ENCODE results near the gene FBXO42.

- TF ChIP-seq CTCF (IDR thresholded peaks at IDR 0.05; ENCODE audit: low read depth, low read length, missing input control) (no peak), MAX (IDR thresholded peaks at IDR 0.05) (no peak)
These were observed 136.2 kb downstream of the FBXO42 start for GRCh38 chr1:16215882-16216753.
